HG02642 (cell line): ENCODE results near the gene GIN1.
A peak's percentile ranks its signal among the peaks of the same experiment; 100 is the strongest.
"Not testable (repeated sequence)": the region's sequence is repeated elsewhere in the genome, so short reads cannot be mapped to it uniquely, and the experiment has no call there.

ENCODE experiments used
- ATAC-seq: cut with Tn5 transposase; IDR thresholded peaks from one replicate; pipeline ENCODE4 v1.9.1; 2021; ENCODE audit warnings: mild to moderate bottlenecking; ENCODE audit not compliant: unreplicated experiment, poor library complexity

Gene GIN1, protein sequence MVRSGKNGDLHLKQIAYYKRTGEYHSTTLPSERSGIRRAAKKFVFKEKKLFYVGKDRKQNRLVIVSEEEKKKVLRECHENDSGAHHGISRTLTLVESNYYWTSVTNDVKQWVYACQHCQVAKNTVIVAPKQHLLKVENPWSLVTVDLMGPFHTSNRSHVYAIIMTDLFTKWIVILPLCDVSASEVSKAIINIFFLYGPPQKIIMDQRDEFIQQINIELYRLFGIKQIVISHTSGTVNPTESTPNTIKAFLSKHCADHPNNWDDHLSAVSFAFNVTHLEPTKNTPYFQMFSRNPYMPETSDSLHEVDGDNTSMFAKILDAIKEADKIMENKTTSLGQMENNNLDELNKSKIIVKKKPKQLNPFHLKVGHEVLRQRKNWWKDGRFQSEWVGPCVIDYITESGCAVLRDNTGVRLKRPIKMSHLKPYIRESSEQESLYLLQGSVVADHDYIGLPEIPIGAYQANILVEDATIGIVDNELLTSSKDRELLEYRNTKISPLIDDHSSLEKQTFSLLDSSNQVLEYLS

GRCh38 chr5:103119765-103120606, at the start of gene GIN1, which contains the start of gene PPIP5K2:
TSS of gene GIN1 (minus strand) at chr5:103120138. CDS start at chr5:103108707, 11,431 bp downstream.
TSS of gene PPIP5K2 (plus strand) at chr5:103120301. CDS start at chr5:103129590, 9,289 bp downstream.
- ATAC-seq = peak; percentile 94

- ATAC-seq = no peak
These were observed 46.8 kb upstream of the GIN1 start for GRCh38 chr5:103166706-103167105.

DNA sequence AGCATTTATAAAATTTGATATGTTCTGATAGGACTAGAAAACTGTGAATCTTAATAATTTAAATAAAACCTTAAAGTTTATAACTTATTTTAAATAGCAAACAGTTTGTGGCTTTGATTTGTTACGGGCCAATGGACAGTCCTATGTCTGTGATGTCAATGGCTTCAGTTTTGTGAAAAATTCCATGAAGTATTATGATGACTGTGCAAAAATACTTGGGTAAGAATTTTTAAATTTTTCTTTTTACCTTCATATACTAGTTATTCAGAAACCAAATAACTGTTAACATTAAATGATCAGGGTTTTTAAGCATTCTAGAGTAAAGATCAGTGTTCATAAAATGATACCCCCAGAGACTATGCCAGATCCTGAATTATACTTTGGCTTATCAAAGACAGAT, 31.2 kb upstream of the GIN1 start:
- ATAC-seq = no peak

GRCh38 chr5:103148213-103148612, 28.3 kb upstream of the GIN1 start:
- ATAC-seq = no peak

GRCh38 chr5:103145196-103145595, 25.3 kb upstream of the GIN1 start:
- no peak for ATAC-seq

- ATAC-seq = not testable (repeated sequence)
These were observed 22.2 kb upstream of the GIN1 start for GRCh38 chr5:103142132-103142531.

GRCh38 chr5:103139264-103139865, 19.4 kb upstream of the GIN1 start:
- peak; percentile 98 for ATAC-seq

DNA sequence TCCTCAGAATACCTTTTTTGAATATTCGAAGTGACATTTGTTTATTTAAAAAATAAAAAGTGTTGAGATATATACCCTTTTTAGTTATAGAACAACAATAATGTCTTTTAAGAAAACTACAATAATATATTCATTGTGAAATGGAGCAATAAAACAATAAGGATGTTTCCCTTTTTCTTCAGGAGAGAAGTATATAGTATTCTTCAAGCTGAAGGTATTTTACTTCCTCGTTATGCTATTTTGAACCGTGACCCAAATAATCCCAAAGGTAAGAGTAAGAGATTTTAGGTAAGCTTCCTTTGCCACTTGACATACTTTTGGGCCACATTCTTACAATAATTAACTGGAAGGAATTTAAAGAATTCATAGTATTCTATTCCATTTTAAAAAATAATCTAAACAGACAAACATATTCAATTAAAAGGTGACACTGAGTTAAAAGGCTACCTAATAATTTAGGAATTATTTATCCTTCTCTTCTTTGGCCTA, 18.3 kb upstream of the GIN1 start:
- no peak for ATAC-seq

DNA sequence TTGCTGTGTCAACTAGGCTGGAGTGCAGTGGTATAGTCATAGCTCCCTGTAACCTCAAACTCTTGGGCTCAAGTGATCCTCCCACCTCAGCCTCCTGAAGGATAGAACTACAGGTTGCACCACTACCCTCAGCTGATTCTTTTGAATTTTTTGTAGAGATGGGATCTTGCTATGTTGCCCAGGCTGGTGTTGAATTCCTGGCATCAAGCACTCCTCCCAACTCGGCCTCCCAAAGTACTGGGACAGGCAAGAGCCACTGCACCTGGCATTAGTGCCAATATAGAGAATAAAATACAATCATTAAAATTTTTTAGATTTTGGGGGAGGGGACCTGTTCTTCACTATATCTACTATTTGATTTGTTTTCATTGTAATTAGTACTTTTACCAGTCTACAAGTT, 15.5 kb upstream of the GIN1 start:
- no peak for ATAC-seq

DNA sequence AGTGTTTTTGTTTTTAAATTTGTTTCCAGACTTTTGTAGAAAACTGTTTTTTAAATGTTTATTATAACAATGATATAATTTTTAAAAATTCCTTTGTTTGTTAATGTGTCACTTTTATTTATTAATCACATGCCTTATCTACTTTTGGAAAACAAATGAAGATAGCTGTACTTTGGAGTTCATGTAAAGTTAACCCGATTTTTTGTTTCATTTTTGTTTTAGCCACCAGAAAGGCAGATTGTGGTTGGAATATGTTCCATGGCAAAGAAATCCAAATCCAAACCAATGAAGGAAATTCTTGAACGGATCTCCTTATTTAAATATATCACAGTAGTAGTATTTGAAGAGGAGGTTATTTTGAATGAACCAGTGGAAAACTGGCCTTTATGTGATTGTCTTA, 13.3 kb upstream of the GIN1 start:
- ATAC-seq = no peak

DNA sequence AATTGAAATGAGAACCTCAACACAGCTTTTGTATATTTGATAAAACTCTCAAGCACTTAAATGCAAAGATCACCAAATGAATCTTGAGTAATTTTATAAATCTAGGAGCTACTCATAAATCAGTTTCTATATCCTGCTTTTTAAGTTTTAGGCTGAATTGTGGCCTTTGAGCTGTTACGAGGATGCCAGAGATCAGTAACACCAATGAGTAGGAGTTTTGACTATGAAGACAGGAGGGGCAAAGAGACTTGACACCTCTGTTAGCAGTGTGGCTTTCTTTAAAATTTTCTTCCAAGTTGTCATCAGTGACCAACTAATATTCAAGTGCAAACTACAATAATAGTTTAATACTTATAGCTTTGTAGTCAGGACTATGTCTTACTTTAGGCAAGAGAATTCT, 12.7 kb upstream of the GIN1 start:
- ATAC-seq = no peak

DNA sequence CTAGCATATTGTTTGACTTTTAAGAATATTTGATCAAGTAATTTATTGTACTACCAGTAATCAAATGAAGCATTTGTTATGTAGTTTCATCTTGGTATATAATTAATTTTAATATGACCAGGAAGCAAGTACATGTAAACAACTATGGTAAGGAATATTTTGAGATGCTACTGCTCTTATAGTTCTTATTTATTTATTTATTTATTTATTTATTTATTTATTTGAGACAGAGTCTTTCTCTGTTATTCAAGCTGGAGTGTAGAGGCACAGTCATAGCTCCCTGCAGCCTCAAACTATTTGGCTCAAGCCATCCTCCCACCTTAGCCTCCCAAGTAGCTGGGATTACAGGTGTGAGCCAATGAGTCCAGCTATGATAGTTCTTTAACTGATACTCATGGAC, 8.3 kb upstream of the GIN1 start:
- no peak for ATAC-seq

DNA sequence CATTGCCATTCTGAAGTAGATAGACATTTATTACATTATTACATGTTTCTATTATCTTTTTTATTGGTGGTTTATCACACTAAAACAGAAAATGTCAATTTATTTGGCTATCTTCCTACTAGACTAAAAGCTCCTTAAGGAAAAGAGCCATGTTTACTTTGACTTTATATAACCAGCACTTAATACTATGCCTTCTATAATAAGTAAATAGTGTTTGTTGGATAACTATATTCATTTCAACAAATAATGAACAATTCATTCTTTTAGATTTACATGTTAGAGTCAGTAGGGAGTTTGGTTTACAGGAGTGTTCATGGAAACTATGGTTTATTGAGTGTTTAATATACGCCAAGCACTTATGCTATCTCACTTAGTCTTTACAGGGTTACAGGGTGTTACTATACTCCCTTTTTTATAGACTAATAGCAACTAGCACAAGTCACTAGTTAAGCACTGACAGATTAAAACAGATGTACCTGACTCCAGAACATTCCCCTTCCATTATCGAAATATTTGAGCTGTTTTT, 7.4 kb upstream of the GIN1 start:
- ATAC-seq = no peak

GRCh38 chr5:103126557-103126956, 6.6 kb upstream of the GIN1 start:
- no peak for ATAC-seq

GRCh38 chr5:103122242-103122641, 2.3 kb upstream of the GIN1 start:
- no peak for ATAC-seq

DNA sequence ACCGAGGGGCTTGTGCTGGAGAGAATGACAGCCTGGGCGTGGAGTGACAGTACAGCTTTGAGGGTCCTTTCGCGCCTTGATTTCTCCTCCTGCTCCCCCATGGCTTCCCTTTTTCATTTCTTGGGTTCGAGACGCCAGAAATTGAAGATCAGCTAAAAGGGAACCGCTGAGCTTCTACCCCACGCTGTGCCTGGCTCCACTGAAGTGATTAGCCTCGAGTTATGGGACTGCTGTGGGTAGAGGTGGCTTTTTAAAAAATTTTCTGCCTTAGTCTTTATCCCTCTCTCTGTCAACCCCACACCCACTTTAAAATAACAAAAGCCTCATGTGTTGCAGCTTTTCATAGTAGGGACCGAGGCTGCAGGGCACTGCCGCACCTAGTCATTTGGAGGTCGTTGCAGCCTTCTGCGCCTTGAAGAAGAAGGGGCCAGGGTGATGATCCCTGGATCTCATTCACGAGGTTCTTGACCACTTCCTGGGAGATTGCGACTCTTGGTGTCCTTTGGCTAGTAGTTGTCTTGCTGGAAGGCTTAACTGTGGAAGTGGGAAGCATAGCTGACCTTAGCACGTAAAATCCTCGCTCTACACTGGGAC, 766 bp upstream of the GIN1 start:
- ATAC-seq = peak; percentile 0

DNA sequence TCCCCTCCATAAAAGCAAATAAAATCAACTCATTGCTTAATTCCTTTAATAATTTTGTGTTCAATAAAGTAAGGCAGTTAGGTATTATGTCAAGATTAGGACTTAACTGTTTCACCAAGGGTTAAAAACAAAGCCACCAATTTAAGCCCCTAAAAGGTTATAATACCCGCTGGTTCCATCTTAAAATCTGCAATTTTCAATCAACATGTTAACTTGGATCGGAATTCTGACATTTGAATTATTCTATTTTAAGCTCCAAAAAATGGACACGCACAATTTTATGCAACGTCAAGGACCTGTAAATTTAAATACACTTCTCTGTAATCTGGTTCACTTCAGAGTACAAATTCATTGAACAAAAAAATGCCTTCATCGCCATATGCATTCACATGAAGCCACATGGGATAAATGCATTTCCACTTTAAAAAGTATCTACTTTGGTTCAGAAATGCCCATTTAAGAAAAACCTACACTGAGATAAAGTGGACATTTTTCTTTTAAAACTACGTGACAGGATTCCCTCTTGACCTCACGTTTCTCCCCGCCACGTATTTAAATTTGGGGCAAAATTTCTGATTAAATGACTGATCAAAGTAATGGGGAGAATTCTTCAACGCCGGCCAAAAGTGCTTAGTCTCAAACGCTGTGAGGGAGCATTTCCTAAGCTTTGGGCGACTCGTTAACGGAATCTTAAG, 721 bp downstream of the GIN1 start:
- no peak for ATAC-seq

- ATAC-seq = no peak
These were observed 2.4 kb downstream of the GIN1 start for GRCh38 chr5:103117471-103117991.

GRCh38 chr5:103114440-103114839, 5.5 kb downstream of the GIN1 start:
- no peak for ATAC-seq
